ENCODE results near the gene ZNF300. TPM values are rescaled to one million over a fixed set of nuclear protein-coding genes. Genes with fewer than 3 reads are reported as not detected.
"Not testable (repeated sequence)": the region's sequence is repeated elsewhere in the genome, so short reads cannot be mapped to it uniquely, and the experiment has no call there.

ZNF300 gene
- total and polyA plus RNA-seq, 8 donors: 1.2 to 8.6 (median 2.3) TPM

- Histone ChIP-seq H3K4me3 (no peak overlapping the region), H3K4me1 (no peaks in the 10 kb centered on the region), H3K9me3 (no peaks in the 10 kb centered on the region), H3K27me3 (no peaks in the 10 kb centered on the region), H3K36me3 (no peaks in the 10 kb centered on the region), H3K27ac (no peak overlapping the region)
- DNase-seq (no peak), FAIRE-seq (no peak), ATAC-seq (no peak)
- intact Hi-C loops (cut with DNase I): no loop called here
- 28 to 55% methylated on average over 2 of the region's 2 CpGs for WGBS, 2 donors
- no peak for TF ChIP-seq CTCF (IDR thresholded peaks at IDR 0.05)
These were observed 44.4 kb downstream of the ZNF300 start for GRCh38 chr5:150860246-150860821.

- intact Hi-C loops (cut with DNase I); ATAC-seq; FAIRE-seq: not testable (repeated sequence)
These were observed 48.1 kb downstream of the ZNF300 start for GRCh38 chr5:150856700-150857099.

GRCh38 chr5:150853561-150853960, 51.2 kb downstream of the ZNF300 start:
- intact Hi-C loops (cut with DNase I): no loop called here
- FAIRE-seq (no peak), ATAC-seq (no peak), DNase-seq (no peak)
- 86 to 91% methylated on average over 2 of the region's 2 CpGs for WGBS, 2 donors
- TF ChIP-seq CTCF (IDR thresholded peaks at IDR 0.05): no peak
- no peaks in the 10 kb centered on the region for H3K9me3 ChIP-seq
- no peak overlapping the region for H3K4me3 ChIP-seq
- H3K4me1 ChIP-seq: no peaks in the 10 kb centered on the region
- H3K27me3 ChIP-seq: no peaks in the 10 kb centered on the region
- H3K27ac ChIP-seq: no peak overlapping the region
- no peaks in the 10 kb centered on the region for H3K36me3 ChIP-seq

More at GRCh38 chr5:150856700-150857099, 48.1 kb downstream of the ZNF300 start:
- not testable (repeated sequence) for H3K36me3 ChIP-seq, H3K9me3 ChIP-seq, H3K4me1 ChIP-seq, DNase-seq, H3K27ac ChIP-seq, H3K4me3 ChIP-seq, H3K27me3 ChIP-seq
- WGBS, 2 donors: 69 to 92% methylated on average over 2 to 3 of the region's 3 CpGs

DNA sequence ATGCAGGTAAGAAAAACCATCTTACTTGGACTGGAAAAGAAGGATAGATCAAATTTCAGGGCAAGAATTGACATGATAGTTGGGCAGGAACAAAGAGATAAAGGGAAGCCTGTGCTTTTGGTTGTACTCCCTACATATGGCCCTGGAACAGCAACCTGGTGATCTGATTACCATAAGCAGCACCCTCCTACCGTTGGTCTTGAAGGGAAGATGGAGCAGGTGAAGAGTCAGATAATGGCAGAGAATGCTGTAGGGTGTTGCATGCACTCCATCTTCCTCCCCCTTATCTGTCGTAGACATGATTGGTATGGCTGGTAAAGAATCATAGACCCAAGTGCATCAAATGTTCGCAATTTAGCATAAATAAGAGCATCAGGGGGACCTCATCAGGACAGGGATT, 53.7 kb downstream of the ZNF300 start:
- DNase-seq: no peak
- no peaks in the 10 kb centered on the region for H3K9me3 ChIP-seq
- FAIRE-seq: no peak
- H3K4me3 ChIP-seq: no peak overlapping the region
- no peak overlapping the region for H3K27ac ChIP-seq
- no peak for ATAC-seq
- H3K27me3 ChIP-seq: no peaks in the 10 kb centered on the region
- TF ChIP-seq CTCF (IDR thresholded peaks at IDR 0.05): no peak
- no peaks in the 10 kb centered on the region for H3K36me3 ChIP-seq
- no peaks in the 10 kb centered on the region for H3K4me1 ChIP-seq
- intact Hi-C loops (cut with DNase I): no loop called here
- WGBS, 2 donors: 32 to 51% methylated on average over 3 of the region's 3 CpGs

DNA sequence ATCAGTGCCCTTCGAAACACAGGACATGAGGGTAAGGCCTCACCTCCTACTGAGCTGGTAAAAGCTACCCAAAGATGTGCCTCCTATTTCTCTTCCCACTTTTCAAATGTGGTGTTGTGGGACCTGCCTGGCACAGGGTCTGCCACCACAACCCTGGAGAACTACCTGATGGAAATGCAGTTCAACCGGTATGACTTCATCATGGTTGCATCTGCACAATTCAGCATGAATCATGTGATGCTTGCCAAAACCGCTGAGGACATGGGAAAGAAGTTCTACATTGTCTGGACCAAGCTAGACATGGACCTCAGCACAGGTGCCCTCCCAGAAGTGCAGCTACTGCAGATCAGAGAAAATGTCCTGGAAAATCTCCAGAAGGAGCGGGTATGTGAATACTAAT, 56.5 kb downstream of the ZNF300 start:
- DNase-seq: no peak
- H3K4me1 ChIP-seq: no peaks in the 10 kb centered on the region
- no peaks in the 10 kb centered on the region for H3K9me3 ChIP-seq
- H3K27ac ChIP-seq: no peak overlapping the region
- H3K36me3 ChIP-seq: no peaks in the 10 kb centered on the region
- WGBS, 2 donors: 51 to 63% methylated on average over 4 of the region's 4 CpGs
- no peak for ATAC-seq
- intact Hi-C loops (cut with DNase I): loop anchor here in 2 of 3 donors (5.0 to 10.0 kb wide), 5 partner anchors 53 to 393 kb away; partner anchors contain the start of gene RBM22 (in 1 of the 2)
- FAIRE-seq: no peak
- no peak for TF ChIP-seq CTCF (IDR thresholded peaks at IDR 0.05)
- H3K27me3 ChIP-seq: no peaks in the 10 kb centered on the region
- no peak overlapping the region for H3K4me3 ChIP-seq
